HG03064 (cell line): Measurements from ENCODE around the gene PLCXD3.
"Not testable (repeated sequence)": the region's sequence is repeated elsewhere in the genome, so short reads cannot be mapped to it uniquely, and the experiment has no call there.

Experiments
- ATAC-seq: cut with Tn5 transposase; IDR thresholded peaks from one replicate; pipeline ENCODE4 v1.9.1; 2021; ENCODE audit warnings: low read depth; ENCODE audit not compliant: unreplicated experiment

The PLCXD3 gene

DNA sequence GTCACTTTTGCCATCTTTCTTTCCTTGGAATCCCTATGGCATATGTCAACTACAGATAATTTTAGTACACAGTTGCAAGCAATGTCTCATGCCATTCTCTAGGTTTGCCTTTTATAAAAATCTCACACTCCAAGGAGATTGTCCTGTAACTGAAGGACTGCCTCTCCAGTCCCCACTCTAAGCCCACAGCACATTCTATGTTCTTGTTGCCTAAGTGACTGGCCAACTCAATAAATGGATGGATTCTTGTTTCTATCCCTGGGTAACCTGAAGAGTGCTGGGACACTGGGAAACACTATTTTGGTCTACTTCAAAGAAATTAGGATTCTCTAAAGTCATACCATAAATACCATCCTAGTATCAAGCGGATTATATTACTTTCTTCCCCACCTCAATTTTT lies 145.0 kb downstream of the PLCXD3 start:
- ATAC-seq = no peak

DNA sequence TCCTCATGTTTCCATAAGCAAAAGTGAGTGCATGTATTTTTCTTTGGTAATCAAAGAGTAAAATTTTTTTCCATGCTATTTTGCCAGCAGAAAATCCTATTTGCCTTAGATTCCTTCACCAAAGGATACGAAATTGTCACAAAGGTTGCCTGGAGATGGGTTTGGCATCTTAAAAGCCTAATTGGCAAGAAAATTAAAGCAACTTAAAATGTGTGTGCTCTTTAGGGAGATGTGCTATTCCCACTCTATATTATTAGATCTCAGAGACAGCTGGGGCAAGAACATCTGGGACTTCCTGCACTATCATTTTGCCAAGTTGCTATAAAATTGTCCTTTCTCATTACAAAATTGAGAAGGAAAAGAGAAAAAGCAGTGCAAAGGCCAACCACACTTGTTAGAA lies 146.1 kb downstream of the PLCXD3 start:
- no peak for ATAC-seq

DNA sequence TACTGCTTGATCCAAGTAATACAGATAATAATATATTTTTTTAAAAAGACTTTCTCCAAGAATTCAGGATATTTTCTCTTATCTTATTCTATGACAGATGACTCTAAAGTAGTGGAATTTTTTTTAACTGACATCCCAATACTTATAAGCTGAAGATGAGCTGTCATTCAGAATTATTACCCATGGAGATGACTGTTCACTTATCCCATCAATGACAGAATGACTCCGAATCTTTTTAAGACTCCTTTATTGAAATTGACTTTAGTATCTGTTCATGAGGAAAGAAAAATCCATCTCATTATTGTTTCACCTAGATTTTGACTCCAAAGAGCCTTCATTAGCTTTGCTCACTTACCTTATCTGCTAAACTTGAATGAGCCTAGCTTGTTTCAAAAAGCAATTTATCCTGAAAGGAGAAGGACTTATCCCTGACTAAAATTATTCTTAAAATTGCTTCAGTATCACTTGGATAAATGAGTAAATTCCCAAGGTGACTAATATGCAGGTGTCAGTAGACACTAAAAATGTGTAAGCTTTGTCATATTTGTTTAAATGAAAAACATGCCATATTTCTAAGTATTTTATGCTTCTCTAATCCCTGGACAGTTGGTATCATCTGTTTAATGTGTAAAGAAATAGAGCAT lies 146.9 kb downstream of the PLCXD3 start:
- ATAC-seq = no peak

DNA sequence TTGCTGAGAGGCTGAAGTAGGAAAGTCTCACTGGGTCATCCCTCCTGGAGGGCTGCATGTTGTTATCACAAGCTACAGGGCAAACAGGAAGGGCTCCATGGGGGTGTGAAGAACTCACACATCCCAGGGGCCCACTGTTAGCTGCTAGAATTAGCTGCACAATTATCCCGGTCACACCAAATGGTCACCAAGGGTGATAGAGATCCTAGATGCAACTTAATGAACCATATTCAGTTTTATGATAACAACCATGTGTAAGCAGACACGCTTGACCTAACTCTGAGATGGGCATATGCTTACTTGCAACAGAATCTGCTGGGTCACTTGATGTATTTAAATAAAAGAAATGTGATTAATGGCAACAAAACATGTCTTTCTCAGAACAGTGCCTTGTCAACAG lies 153.6 kb downstream of the PLCXD3 start:
- no peak for ATAC-seq

DNA sequence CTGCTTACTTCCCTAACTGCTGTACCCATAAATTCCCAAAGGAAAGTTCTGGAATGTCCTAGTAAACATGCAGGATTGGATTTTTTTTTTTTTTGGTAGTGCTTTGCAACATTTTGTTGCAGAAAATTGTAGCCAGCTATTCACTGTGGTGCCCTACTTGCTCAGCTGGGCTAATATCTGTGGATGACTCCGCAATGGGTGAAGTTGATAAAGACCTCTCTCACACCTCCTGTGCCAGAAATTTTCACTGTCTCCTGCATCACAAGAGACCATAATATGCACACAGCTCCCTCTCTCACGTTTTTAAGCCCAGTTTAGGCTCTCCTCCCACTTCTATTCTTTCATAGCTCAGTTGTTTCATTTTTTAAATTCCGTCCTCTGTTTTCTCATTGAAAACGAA lies 160.6 kb downstream of the PLCXD3 start:
- ATAC-seq = no peak

DNA sequence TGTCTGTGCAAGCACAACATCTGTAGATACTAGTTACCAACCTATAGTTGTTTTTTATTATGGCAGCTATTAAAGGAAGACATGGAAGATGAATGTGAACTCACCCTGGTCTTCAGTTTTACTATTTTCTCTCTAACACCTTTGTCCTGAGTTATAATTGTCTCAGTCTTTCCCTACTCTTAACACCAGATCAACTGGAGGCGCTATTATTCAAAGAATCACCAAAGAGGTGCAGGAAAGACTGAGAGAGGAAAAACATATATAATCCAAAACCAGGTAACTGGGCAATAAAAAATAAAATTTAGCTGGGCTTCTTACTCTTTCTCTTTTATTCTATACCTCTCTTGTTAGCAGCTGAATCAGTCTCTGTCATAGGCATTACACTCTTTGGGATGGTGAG lies 162.8 kb downstream of the PLCXD3 start:
- ATAC-seq = no peak

DNA sequence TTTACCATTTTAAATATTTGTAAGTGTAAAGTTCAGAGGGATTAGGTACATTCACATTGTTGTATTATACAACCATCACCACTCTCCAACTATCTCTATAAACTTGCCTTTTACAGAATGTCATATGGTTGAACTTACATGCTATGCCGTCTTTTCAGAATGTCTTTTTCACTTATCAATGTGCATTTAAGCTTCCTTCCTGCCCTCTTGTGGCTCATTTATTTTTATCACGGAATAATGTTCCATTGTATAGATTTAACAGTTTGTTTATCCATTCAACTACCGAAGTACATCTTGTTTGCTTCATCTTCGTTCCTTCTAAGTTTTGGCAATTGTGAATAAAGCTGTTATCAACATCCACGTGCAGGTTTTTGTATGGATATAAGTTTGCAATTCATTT lies 163.8 kb downstream of the PLCXD3 start:
- no peak for ATAC-seq

DNA sequence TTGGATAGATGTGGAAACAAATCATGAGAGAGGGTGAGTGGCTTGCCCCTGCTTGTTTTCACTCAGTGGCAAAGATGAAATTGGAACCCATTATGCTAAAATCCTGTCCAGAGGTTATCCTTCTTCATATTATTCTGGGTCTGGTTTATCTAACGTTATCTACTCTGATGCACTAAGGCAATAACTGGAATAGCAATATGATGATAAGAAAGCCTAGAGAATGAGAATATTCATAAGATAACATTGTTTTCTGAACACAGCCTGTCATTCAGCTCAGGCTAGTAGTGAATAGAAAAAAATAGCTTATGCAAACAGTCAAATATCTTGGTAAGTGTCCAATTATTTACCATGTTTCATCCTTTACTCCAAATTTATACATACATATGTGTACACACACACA lies 165.1 kb downstream of the PLCXD3 start:
- ATAC-seq = no peak

DNA sequence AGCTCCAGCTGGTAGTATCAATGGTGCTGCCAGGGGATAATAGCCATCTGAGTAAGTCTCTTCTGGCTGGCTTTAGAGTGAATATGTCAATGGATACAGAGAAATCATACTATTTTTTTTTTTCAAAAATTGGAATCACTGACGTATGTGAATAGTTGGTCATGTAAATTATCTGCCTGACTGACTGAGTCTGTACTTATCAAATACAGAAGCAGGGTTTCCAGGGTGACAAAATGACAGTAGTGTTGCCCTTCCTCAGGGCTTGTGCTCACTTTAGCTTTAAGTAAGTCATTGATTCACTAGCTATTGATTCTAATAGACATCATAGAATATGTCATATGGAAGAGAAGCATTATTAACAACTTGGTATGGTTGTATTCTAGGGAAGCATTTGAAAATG lies 171.1 kb downstream of the PLCXD3 start:
- no peak for ATAC-seq

DNA sequence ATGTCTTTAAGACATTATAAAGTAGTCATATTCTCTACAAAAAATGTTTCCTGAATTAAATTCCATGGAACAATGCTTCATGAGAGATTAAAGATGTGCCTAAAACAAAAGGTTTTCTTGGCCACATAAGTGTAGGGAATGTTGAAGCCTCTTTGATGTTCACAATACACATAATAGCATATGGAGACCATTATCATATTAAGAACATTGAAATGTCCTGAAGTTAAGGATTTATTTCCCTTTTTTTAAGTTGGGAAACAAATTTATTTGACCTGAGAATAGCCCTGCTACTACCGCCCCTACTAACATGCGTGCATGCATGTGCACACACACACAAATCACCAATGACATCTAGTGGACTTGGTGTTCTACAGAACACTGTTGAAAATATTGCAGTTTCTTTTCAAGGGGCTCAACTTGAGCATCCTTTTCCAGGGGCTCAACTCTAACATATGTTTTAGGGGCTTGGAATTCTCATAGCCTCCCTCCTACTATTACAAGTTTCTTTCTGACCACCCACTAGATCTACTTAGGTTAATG lies 172.2 kb downstream of the PLCXD3 start:
- ATAC-seq = no peak

DNA sequence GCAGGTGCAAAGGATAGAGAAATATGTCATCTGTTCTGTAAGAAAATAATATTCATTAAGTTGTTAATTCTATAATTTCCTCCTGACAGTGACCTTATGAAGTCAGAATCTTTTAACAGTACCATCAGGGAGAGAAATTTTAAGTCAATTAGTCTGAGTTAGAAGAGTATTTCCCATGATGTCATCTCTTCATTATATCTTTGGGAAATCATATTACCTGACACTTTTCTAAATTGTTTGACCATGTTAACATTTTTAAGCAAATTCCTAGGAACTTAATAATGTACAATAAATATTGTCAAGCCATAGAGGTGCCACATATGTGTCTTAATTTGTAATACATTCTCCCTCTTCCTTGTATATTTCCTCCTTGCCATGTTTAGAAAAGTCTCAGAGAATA lies 172.7 kb downstream of the PLCXD3 start:
- ATAC-seq = no peak

DNA sequence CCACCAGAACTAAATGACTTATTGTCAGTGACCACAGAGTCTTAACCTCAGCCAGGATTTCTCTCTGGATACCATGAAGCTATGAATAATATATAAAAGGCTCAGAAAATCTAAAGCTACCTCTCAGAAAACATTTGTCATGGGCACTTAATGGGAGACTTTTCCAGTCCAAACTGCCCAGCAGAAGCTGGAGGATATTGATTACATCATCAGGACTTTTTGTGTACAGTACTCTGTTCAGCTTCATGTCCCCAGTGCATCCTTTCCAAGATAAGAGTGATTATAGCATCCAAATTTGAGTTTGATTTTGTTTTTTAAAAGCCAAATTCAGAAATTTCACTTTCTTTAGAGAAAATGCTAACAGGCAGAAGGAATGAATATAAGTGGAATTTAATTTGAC lies 173.2 kb downstream of the PLCXD3 start:
- no peak for ATAC-seq

DNA sequence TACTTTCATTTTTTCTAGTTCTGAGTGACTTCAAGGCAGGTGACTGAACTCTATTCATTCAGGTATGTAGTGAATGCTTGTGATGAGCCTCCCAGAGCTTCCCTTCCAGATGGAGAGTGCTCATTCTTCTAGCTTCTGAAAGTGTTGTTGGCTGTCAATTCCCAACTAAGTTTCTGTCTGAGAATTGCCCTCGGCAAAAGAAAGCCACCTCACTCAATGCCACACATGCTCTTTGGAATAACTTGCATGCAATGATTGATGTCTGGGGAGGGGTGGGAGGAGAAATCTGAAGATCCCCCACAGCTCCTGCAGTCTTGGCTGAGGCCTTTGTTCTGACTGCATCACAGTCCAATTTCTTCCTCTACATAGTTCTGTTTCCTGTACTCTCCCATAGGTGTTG lies 173.9 kb downstream of the PLCXD3 start:
- no peak for ATAC-seq

DNA sequence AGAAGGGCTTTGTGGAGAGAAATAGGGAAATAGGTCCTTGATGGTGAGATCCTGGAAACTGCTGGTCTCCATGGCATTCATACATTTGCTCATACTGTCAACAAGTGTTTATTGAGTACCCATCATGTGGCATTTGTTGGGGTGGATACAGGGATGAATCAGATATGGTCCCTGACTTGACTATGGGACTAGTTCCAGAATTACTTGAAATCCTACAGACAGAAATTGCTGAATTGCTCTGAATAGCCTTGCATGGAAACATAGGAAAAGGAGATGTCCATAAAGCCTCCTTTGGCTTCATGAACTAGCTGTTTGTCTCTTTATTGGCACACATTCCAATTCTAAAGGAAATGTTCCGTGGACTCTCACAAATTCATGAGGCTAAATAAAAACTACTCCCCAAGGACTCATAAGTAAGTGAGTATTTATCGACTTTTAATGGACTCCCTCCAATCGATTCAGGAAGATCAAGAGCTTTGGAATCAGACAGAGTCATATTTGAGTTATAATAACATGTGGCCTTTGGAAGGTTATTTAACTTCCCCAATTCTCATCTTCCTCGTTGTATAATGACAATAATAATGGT lies 174.7 kb downstream of the PLCXD3 start:
- ATAC-seq = no peak

DNA sequence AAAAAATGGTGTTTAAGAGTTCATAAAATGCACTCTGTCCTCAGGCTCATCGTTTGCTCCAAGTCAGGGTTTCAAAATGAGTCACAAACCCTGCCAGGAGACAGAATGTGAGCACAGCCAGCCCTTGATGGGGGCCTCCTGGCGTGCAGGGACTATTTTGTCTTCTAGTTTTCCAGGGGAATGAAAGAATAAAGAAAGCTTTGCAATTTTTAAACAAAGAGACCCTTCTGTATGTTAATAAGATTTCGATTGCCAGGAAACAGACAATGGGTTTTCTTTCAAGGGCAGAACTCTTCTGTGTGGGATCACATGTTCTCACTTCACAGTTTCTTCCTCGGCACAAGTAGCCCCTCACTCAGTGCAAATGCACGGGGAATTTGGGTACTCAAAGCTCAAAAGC lies 175.6 kb downstream of the PLCXD3 start:
- no peak for ATAC-seq

DNA sequence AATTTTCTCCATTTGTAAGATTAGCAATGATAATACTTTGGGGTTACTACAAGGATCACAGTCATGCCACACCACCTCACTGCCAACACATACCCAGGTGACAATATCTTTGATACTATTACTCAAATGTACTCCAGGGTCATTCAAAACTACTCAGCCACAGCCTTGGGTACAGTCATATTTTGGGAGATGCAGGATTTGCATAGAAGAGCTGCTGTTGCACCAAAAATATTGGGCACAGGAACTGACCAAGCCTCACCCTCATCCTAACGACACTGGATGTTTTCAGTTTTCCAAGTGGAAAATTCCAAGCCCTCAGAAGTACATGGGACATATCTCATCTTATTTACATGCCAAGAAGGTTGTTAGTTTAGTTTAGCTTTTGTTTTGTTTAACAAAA lies 176.2 kb downstream of the PLCXD3 start:
- no peak for ATAC-seq

DNA sequence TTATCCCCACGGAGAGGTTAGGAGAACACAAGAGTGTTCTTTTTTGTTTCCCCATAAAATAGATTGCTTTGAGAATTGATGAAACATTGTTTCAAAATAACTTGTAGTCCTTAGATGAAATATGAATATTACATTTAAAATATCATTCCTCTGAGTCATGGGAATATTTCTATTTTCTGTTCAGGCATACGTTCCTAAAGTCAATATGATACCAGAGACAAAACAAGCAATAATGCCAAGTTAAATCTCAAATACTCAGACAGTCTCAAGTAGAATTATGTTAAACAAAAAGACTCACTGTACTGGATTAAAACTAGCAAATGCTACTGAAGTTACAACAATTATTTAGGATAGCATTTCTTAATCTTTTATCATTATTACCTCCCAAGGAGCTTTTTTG lies 185.3 kb downstream of the PLCXD3 start:
- no peak for ATAC-seq

DNA sequence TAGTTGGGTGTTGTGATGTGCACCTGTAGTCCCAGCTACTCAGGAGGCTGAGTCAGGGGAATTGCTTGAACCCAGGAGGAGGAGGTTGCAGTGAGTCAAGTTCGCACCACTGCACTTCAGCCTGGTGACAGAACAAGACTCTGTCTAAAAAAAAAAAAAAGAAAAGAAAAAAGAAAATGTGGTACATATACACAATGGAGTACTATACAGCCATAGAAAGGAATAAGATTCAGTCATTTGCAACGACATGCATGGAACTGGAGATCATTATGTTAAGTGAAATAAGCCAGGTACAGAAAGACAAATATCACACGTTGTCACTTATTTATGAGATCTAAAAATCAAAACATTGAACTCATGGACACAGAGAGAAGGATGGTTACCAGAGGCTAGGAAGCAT lies 187.6 kb downstream of the PLCXD3 start:
- not testable (repeated sequence) for ATAC-seq

DNA sequence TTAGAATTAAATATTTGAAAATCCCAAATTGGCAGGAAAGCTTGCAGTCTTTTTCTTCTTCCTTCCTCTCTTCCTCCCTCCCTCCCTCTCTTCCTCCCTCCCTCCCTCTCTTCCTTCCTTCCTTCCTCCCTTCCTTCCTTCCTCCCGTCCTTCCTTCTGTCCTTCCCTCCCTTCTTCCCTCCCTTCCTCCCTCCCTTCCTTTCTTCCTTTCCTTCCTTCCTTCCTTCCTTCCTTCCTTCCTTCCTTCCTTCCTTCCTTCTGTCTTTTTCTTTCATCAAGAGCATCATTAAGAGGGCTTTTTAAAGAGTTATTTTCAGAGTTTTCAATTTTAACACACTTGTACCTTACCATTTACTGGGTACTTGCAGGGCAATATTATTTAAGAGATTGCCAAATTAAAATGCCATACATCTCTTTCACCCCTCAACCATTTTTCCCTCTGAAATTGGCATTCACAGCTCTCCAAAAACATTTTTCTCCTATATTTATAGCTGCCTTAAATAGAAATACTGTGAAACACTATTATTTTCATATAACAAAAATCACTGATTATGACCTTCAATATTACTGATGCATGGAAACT lies 197.8 kb downstream of the PLCXD3 start:
- no peak for ATAC-seq

DNA sequence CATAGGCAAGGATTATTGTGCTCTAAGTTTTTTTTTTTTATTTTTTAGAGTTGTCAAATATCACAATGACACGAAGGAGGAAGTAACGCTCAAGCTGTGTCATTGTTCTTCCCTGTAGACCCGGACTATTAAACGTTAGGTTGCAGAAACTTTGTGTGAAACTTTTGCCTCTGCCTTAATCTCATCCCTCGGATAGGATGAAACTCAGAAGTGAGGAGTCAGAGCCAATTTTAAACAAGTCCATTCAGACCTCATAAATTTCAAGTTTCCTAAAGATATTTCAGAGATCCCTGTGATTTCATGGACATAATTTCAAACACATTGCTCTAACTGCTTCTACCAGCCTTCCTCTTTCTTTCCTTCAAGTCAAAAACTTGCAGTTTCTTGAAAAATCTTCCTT lies 198.3 kb downstream of the PLCXD3 start:
- no peak for ATAC-seq

DNA sequence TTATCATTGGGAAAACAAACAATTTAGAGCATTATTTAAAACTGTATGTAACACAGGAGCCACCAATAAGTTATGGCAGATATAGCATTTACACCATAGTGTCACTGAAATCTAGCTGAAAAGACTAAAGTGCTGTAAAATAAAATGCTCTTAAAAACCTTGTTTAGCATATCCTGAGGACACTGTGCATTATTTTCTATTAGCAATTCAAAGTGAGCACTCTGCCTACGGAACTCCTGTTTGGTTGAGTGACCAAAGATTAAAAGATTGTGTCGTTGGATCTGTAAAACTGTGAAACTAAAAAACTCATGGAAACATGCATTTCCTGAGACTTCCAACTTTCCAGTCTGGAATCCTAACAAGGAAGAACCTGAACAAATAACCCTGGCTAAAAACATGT lies 201.1 kb downstream of the PLCXD3 start:
- no peak for ATAC-seq

DNA sequence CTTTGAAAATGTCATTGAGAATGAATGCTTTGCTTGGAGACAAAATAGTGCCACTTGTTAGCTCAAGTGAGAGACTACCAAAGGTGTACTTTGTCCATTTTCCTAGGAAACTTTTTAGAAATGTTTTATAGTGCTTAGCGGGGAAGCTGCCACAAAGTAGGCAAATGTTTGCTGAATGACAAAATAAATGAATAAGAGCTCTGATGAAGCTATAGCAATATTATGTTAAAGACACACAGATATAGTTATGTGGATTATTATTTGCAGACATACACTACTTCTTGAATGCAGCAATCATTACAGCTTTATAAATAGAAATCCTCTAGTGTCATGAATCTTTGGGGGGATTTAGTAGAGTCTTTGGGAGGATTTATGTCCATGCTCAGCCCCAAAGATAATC lies 204.4 kb downstream of the PLCXD3 start:
- no peak for ATAC-seq
